AG09309 (cell line): Measurements from ENCODE around the gene ZNF423.

Experiments used
- DNase-seq: peaks from one replicate; pipeline ENCODE4 v3.0.0-alpha.2; 2010; ENCODE audit warnings: low read depth
- H3K4me3 ChIP-seq: 2 replicates; pipeline ENCODE4 v1.5.1; 2011; ENCODE audit warnings: mild to moderate bottlenecking, low read depth, low read length, moderate library complexity; ENCODE audit not compliant: control insufficient read depth
- CTCF ChIP-seq: IDR thresholded peaks from 2 replicates; pipeline ENCODE4 v1.5.1; 2011; ENCODE audit warnings: mild to moderate bottlenecking, low read depth, low read length, inconsistent platforms; ENCODE audit not compliant: insufficient read depth, control insufficient read depth; ENCODE audit errors: missing control alignments

The ZNF423 gene

DNA sequence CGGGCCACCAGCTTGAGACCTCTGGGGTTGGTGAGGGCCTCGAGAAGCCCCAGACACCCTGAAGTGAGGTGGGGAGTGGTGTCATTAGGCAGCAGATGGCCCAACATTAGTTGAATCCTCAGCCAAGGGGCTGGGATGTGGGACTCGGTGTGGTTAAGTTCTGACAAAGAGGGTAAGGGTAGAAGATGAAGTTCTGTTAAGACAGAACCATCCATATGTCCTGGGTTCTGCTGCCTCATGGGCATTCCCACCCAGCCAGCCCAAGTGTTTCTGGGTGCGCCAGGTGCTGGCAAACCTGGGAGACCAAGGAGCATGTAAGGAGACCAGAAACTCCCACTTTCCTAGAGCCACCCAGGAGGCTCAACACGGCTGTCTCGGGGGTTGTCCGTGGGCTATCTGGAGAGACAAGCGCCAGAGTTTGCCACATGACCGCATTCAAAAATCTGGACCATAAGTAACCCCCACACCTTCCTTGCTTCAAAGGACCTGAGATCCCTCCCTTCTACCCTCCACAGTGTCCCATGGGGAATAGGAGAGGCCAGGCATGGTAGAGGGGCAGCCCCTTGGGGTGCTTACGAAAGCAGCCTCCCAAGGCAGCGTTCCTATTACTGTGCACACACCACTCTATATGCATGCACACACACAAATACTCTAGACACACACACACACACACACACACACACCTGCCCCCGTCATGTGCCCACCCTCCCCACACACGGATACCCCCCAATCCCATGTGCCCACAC is 353.6 kb downstream of the ZNF423 start:
- no peak for DNase-seq
- H3K4me3 ChIP-seq = no peak overlapping the region
- TF ChIP-seq CTCF = no peak

DNA sequence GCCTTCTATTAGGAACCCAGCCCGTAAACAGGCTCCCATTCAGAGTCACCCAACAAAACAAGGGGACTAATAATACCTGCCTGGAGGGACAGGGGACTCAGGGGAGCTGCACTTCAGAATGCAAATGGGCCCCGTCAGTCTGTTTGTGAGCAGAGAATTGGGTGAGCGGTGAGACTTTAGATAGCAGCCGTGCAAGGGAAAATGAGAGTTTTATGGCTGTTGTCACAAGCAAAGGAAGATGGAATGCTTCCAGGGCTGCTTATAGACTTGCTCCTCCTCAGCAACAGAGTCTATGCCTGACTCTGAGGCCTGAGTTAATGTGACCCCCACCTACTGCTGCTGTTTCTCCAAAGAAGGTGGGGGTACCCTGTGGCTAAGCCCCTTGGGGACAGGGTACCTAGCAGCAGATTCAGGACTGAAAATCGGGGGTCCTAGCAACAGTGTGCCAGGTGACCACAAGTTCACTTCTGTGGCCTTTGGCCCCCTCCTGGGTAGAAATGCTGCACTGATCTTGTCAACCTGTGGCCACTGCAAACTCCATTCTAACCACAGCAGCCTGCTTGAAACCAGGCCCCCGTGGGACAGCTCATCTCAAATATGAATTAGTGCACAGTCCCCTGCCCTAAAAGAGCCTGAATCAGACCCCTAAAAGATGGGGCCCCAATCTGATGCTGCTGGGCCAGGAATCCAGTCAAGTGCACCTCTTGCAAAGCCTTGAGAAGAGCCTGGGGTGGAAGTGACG is 355.9 kb downstream of the ZNF423 start:
- TF ChIP-seq CTCF = no peak
- no peak overlapping the region for H3K4me3 ChIP-seq
- DNase-seq = no peak

DNA sequence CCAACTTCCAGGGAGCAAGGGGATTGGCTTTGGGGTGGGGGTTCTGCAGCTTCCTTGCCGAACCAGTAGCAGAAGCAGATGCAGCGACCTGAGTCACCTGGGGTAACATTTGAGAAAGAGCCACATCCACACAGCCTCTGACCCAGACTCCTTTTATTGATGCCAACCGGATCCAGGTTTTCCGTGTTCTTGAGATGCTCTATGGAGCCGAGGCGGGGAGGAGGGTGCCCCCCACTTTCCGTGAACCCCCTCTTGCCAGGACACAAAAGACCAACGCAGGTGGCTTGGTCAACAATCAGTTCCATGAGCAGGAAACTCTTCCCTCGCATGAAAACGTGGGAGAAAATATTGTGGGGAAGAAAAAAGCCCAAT is 356.5 kb downstream of the ZNF423 start:
- TF ChIP-seq CTCF = no peak
- no peak overlapping the region for H3K4me3 ChIP-seq
- DNase-seq = no peak

DNA sequence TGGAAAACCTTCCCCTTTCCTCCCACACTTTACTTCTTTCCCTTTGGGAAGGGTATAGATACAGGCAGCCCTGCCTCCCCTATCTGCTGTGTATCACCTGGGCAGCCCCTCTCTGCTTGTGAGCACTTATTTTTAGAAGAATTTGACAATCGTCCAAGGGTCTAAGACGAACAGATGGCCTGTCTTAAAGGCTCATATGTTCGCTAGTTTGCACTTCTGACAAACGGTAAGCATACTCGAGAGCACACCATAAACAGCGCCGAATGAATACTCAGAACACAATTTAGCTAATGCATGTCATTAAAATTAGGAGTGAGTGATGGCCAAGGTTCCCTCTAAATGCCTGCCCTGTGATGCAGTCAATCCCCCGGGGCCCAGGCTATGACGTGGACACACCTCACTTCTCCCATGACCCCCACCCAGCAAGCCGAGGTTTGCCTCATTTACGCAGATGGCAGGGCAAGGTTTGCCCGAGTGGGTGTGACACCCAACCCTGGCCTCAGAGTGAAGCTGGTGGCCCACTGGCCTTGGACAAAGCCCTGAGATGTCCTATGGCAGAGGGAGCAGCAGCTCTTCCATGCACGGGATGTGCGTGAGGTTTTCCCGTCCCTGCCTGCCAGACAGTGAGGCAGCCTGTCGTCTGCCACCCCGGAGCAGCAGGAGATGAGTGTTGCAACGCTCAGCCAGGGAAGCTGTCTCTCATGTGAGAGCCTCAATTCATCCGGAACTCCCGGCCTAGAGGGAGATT is 357.1 kb downstream of the ZNF423 start:
- no peak overlapping the region for H3K4me3 ChIP-seq
- no peak for TF ChIP-seq CTCF
- DNase-seq = no peak

DNA sequence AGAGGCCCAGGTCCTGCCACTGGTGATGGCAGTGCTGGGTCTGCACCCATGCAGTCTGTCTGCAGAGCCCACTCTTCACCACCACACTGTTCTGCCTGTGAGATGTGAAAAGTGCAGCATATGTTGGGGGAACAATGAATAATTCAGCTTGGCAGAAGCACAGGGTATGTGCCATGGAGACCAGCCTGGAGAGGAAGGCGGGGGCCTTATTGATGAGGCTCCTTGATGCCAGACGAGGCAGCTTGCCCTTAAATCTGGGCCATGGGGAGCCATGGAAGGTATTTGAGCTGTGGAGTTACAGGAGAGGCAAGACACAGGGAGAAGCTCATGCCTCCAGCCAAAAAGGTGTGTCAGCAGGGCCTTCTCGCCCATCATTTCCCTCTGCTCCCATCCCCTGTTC is 357.6 kb downstream of the ZNF423 start:
- no peak for DNase-seq
- no peak overlapping the region for H3K4me3 ChIP-seq
- no peak for TF ChIP-seq CTCF

- TF ChIP-seq CTCF = no peak
- no peak overlapping the region for H3K4me3 ChIP-seq
- no peak for DNase-seq
Measured at GRCh38 chr16:49497466-49497865, 358.4 kb downstream of the ZNF423 start.
